HepG2 (cell line): ENCODE measurements around the gene ATP2B3. TPM values are rescaled to one million over a fixed set of nuclear protein-coding genes. Genes with fewer than 3 reads are reported as not detected.

Experiments
- HDAC1 ChIP-seq: sonication (generic); formaldehyde crosslinking; IDR thresholded peaks from 2 replicates; pipeline ENCODE4 v1.5.1; 2020; ENCODE audit warnings: mild to moderate bottlenecking, missing genetic modification reagents
- HMGXB4 ChIP-seq, 2 experiments: sonication (generic) in 1 of 2; formaldehyde crosslinking in 1 of 2; IDR thresholded peaks; 2 replicates each; pipeline versions ENCODE4 v1.4.0 to v1.6.1; 2018 to 2020; ENCODE audit warnings: missing genetic modification reagents in 2 of 2, borderline replicate concordance in 1 of 2, low read depth in 1 of 2, mild to moderate bottlenecking in 1 of 2, missing biosample characterization in 1 of 2
- MXI1 ChIP-seq: IDR thresholded peaks from 3 replicates; pipeline ENCODE4 v1.6.1; 2012; ENCODE audit warnings: low read depth, low read length, inconsistent platforms, borderline replicate concordance
- MYPOP ChIP-seq: sonication (generic); formaldehyde crosslinking; IDR thresholded peaks from 2 replicates; pipeline ENCODE4 v1.8.1; 2023; ENCODE audit warnings: mild to moderate bottlenecking, moderate library complexity, missing genetic modification reagents
- NBN ChIP-seq: fragments of 450-650 bp; conservative IDR thresholded peaks from 2 replicates; pipeline ENCODE4 v1.6.1; 2017
- POGK ChIP-seq: sonication (generic); formaldehyde crosslinking; conservative IDR thresholded peaks from 2 replicates; pipeline ENCODE4 v1.8.0; 2022; ENCODE audit warnings: mild to moderate bottlenecking, moderate library complexity, missing genetic modification reagents
- PREB ChIP-seq: sonication (generic); formaldehyde crosslinking; IDR thresholded peaks from 2 replicates; pipeline ENCODE4 v1.4.0; 2020; ENCODE audit warnings: missing genetic modification reagents
- SMC3 ChIP-seq: IDR thresholded peaks from 2 replicates; pipeline ENCODE4 v1.6.1; 2011; ENCODE audit warnings: low read length, improper control_type of control experiment
- THRA ChIP-seq: sonication (generic); formaldehyde crosslinking; IDR thresholded peaks from 2 replicates; pipeline ENCODE4 v1.4.0; 2020; ENCODE audit warnings: missing genetic modification reagents, borderline replicate concordance
- TRIM24 ChIP-seq: sonication (generic); formaldehyde crosslinking; IDR thresholded peaks from 2 replicates; pipeline ENCODE4 v1.8.0; 2022; ENCODE audit warnings: mild to moderate bottlenecking, missing genetic modification reagents
- XRCC5 ChIP-seq: fragments of 200-400 bp; formaldehyde crosslinking; optimal IDR thresholded peaks from 2 replicates; pipeline ENCODE3; 2017; ENCODE audit warnings: mild to moderate bottlenecking, low read length
- ZC3H4 ChIP-seq: sonication (generic); formaldehyde crosslinking; IDR thresholded peaks from 2 replicates; pipeline ENCODE4 v1.4.0; 2020; ENCODE audit warnings: missing genetic modification reagents, borderline replicate concordance
- ZFY ChIP-seq: sonication (generic); formaldehyde crosslinking; IDR thresholded peaks from 2 replicates; pipeline ENCODE4 v1.4.0; 2020; ENCODE audit warnings: missing genetic modification reagents
- ZNF333 ChIP-seq: sonication (generic); formaldehyde crosslinking; IDR thresholded peaks from 2 replicates; pipeline ENCODE4 v1.4.0; 2020; ENCODE audit warnings: mild to moderate bottlenecking, missing genetic modification reagents, borderline replicate concordance
- ZNF546 ChIP-seq: sonication (generic); formaldehyde crosslinking; conservative IDR thresholded peaks from 2 replicates; pipeline ENCODE4 v1.8.1; 2023; ENCODE audit warnings: mild to moderate bottlenecking, missing genetic modification reagents
- ZNF639 ChIP-seq: conservative IDR thresholded peaks from 2 replicates; pipeline ENCODE4 v1.6.1; 2018; ENCODE audit warnings: missing genetic modification reagents
- ZNF770 ChIP-seq: sonication (generic); formaldehyde crosslinking; IDR thresholded peaks from 2 replicates; pipeline ENCODE4 v1.5.0; 2020; ENCODE audit warnings: mild to moderate bottlenecking, missing genetic modification reagents
- polyA plus RNA-seq, 8 experiments: library from polyadenylated mRNA; depleted of rRNA in 3 of 8; stranded (reverse) in 7 of 8; unstranded in 1 of 8; fragments of >200 nt; fragmentation: Illumina TruSeq in 4 of 8; extraction: Trizol in 4 of 8; gene quantifications; 2 replicates each; pipeline versions ENCODE4 v1.2.1 to v1.2.3, GENCODE V29; 2011 to 2016; ENCODE audit warnings: low read depth in 4 of 8, missing spikeins in 1 of 8, mixed read lengths in 1 of 8; ENCODE audit not compliant: insufficient read depth in 1 of 8
- total RNA-seq, 5 experiments: library from RNA; depleted of rRNA; stranded (reverse); fragments of >200 nt; fragmentation: Illumina TruSeq; extraction: Trizol; gene quantifications; 2 replicates each; pipeline ENCODE4 v1.2.3, GENCODE V29; 2016; ENCODE audit warnings: low read depth in 1 of 5

Gene ATP2B3
- total and polyA plus RNA-seq, 2 of the 13 experiments (the other 11 are each of a cell fraction or from before 2014, with no cell fraction given) = not detected

- TF ChIP-seq POGK (CRISPR knock-in tag) = no peak
- TF ChIP-seq PREB (CRISPR knock-in tag) = no peak
- peak; percentile 14; the same call in 1 of the 3 replicates for TF ChIP-seq MXI1
- peak in 1 of 2 experiments; percentile 21; a peak in 1 of 4 replicates for TF ChIP-seq HMGXB4 (CRISPR knock-in tag; IDR thresholded peaks at IDR 0.05; ENCODE audit: borderline replicate concordance in 1 of 2, low read depth in 1 of 2)
- TF ChIP-seq TRIM24 (CRISPR knock-in tag) = no peak
- TF ChIP-seq ZNF546 (CRISPR knock-in tag) = no peak
- peak; percentile 69; the same call in 1 of the 2 replicates for TF ChIP-seq MYPOP (CRISPR knock-in tag)
- TF ChIP-seq ZC3H4 (CRISPR knock-in tag) = no peak
- TF ChIP-seq THRA (CRISPR knock-in tag) = peak; percentile 23; the same call in 1 of the 2 replicates
- TF ChIP-seq ZNF639 (CRISPR knock-in tag) = 0 out of 2 replicates have a peak, but pooled peaks have one; percentile 32
- no peak for TF ChIP-seq NBN
- no peak for TF ChIP-seq ZFY (CRISPR knock-in tag)
- TF ChIP-seq ZNF333 (CRISPR knock-in tag) = no peak
- no peak for TF ChIP-seq SMC3
- TF ChIP-seq ZNF770 (CRISPR knock-in tag) = no peak
- peak; percentile 47; the same call in 1 of the 2 replicates for TF ChIP-seq HDAC1 (CRISPR knock-in tag)
- TF ChIP-seq XRCC5 = no peak
Measured at GRCh38 chrX:153599192-153600031, 82.0 kb downstream of the ATP2B3 start (continued).
